ENCODE results near the gene ATG10.

The ATG10 gene

GRCh38 chr5:81925009-81925408 is 46.8 kb upstream of the ATG10 start:
- no peaks in the 10 kb centered on the region for H3K36me3 ChIP-seq (ENCODE audit: insufficient read depth, low read length)
- no peaks in the 10 kb centered on the region for H3K27me3 ChIP-seq (ENCODE audit: insufficient read depth, low read length)
- H3F3A ChIP-seq (ENCODE audit: insufficient read depth, low read length), result no peaks in the 10 kb centered on the region
- no peak overlapping the region for H3K27ac ChIP-seq (ENCODE audit: low read depth, low read length, poor library complexity, severe bottlenecking)
- TF ChIP-seq, protein P1, sequence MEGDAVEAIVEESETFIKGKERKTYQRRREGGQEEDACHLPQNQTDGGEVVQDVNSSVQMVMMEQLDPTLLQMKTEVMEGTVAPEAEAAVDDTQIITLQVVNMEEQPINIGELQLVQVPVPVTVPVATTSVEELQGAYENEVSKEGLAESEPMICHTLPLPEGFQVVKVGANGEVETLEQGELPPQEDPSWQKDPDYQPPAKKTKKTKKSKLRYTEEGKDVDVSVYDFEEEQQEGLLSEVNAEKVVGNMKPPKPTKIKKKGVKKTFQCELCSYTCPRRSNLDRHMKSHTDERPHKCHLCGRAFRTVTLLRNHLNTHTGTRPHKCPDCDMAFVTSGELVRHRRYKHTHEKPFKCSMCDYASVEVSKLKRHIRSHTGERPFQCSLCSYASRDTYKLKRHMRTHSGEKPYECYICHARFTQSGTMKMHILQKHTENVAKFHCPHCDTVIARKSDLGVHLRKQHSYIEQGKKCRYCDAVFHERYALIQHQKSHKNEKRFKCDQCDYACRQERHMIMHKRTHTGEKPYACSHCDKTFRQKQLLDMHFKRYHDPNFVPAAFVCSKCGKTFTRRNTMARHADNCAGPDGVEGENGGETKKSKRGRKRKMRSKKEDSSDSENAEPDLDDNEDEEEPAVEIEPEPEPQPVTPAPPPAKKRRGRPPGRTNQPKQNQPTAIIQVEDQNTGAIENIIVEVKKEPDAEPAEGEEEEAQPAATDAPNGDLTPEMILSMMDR (IDR thresholded peaks at IDR 0.05; ENCODE audit: low read length), result no peak
- no peak for TF ChIP-seq EZH2 (IDR thresholded peaks at IDR 0.05; ENCODE audit: borderline replicate concordance, low read length)
- H3K9me2 ChIP-seq (ENCODE audit: low read depth, low read length), result no peaks in the 10 kb centered on the region
- no peaks in the 10 kb centered on the region for H3K4me1 ChIP-seq (ENCODE audit: insufficient read depth, low read length, severe bottlenecking)
- H3K4me3 ChIP-seq (ENCODE audit: low read depth, low read length, poor library complexity, severe bottlenecking), result no peak overlapping the region
- no peak overlapping the region for H3K4me2 ChIP-seq (ENCODE audit: low read length)
- H3K9ac ChIP-seq (ENCODE audit: low read length), result no peak overlapping the region
- no peak overlapping the region for H2AFZ ChIP-seq (ENCODE audit: low read length)
- H3K79me2 ChIP-seq (ENCODE audit: insufficient read depth, low read length), result no peaks in the 10 kb centered on the region
- H4K20me1 ChIP-seq (ENCODE audit: insufficient read depth, low read length), result no peaks in the 10 kb centered on the region
- H3K9me3 ChIP-seq (ENCODE audit: low read length), result no peaks in the 10 kb centered on the region

GRCh38 chr5:81925981-81926380 is 45.8 kb upstream of the ATG10 start:
- Histone ChIP-seq H3K36me3 (ENCODE audit: insufficient read depth, low read length) (no peaks in the 10 kb centered on the region), H3K79me2 (ENCODE audit: insufficient read depth, low read length) (no peaks in the 10 kb centered on the region), H3K4me1 (ENCODE audit: insufficient read depth, low read length, severe bottlenecking) (no peaks in the 10 kb centered on the region), H3F3A (ENCODE audit: insufficient read depth, low read length) (no peaks in the 10 kb centered on the region), H3K4me2 (ENCODE audit: low read length) (no peak overlapping the region), H3K9me2 (ENCODE audit: low read depth, low read length) (no peaks in the 10 kb centered on the region), H3K27me3 (ENCODE audit: insufficient read depth, low read length) (no peaks in the 10 kb centered on the region), H3K27ac (ENCODE audit: low read depth, low read length, poor library complexity, severe bottlenecking) (no peak overlapping the region), H3K9me3 (ENCODE audit: low read length) (no peaks in the 10 kb centered on the region), H2AFZ (ENCODE audit: low read length) (no peak overlapping the region), H3K4me3 (ENCODE audit: low read depth, low read length, poor library complexity, severe bottlenecking) (no peak overlapping the region), H4K20me1 (ENCODE audit: insufficient read depth, low read length) (no peaks in the 10 kb centered on the region), H3K9ac (ENCODE audit: low read length) (no peak overlapping the region)
- TF ChIP-seq, protein P1 (IDR thresholded peaks at IDR 0.05; ENCODE audit: low read length), result no peak
- no peak for TF ChIP-seq EZH2 (IDR thresholded peaks at IDR 0.05; ENCODE audit: borderline replicate concordance, low read length)

DNA sequence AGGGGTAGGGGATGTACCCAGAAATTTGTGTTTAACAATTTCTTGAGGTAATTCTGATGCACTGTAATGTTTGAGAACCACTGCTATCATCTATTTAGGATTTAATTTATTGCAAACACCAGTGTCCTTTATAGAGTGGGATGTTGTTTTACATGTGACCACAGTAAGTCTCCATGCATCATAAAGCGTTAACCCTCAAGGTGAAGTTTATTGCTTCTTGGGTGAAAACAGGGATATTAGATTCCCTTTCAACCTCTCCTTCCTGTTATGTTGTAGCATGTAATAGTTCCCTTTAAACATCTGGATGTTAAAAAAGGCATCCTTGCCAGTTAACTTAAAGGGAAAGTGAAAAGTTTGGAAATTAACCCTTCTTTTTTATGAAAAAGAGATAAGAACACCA is 35.8 kb upstream of the ATG10 start:
- H3K4me1 ChIP-seq (ENCODE audit: insufficient read depth, low read length, severe bottlenecking), result no peaks in the 10 kb centered on the region
- H3K27ac ChIP-seq (ENCODE audit: low read depth, low read length, poor library complexity, severe bottlenecking), result no peak overlapping the region
- no peaks in the 10 kb centered on the region for H4K20me1 ChIP-seq (ENCODE audit: insufficient read depth, low read length)
- no peak overlapping the region for H3K4me3 ChIP-seq (ENCODE audit: low read depth, low read length, poor library complexity, severe bottlenecking)
- no peaks in the 10 kb centered on the region for H3F3A ChIP-seq (ENCODE audit: insufficient read depth, low read length)
- no peaks in the 10 kb centered on the region for H3K79me2 ChIP-seq (ENCODE audit: insufficient read depth, low read length)
- H3K27me3 ChIP-seq (ENCODE audit: insufficient read depth, low read length), result no peaks in the 10 kb centered on the region
- no peaks in the 10 kb centered on the region for H3K9me2 ChIP-seq (ENCODE audit: low read depth, low read length)
- TF ChIP-seq EZH2 (IDR thresholded peaks at IDR 0.05; ENCODE audit: borderline replicate concordance, low read length), result no peak
- TF ChIP-seq, protein P1 (IDR thresholded peaks at IDR 0.05; ENCODE audit: low read length), result no peak
- no peak overlapping the region for H3K4me2 ChIP-seq (ENCODE audit: low read length)
- no peak overlapping the region for H3K9ac ChIP-seq (ENCODE audit: low read length)
- no peaks in the 10 kb centered on the region for H3K36me3 ChIP-seq (ENCODE audit: insufficient read depth, low read length)
- H3K9me3 ChIP-seq (ENCODE audit: low read length), result peaks cover 5% of the 10 kb centered on the region; the same call in 1 of the 2 replicates
- no peak overlapping the region for H2AFZ ChIP-seq (ENCODE audit: low read length)

Measured in OCI-LY1 (cell line).